Kidney (tissue), 14 donors: ENCODE measurements around the gene TMCO4. TPM values are rescaled to one million over a fixed set of nuclear protein-coding genes. Genes with fewer than 3 reads are reported as not detected.

Source experiments
- DNase-seq, 5 donors: peaks; one replicate each; pipeline ENCODE4 v3.0.0-alpha.2; 2013 to 2020
- FAIRE-seq: peaks from 2 replicates; lab custom pipeline; 2012; peaks lifted over from hg19 to GRCh38; lab: Jason Lieb, UNC
- H3K27ac ChIP-seq, 2 donors: one replicate each; pipeline ENCODE4 v1.7.0; 2013; ENCODE audit warnings: low read depth in 2 of 2, low read length in 2 of 2, inconsistent platforms in 1 of 2
- H3K27me3 ChIP-seq: one replicate; pipeline ENCODE4 v1.7.1; 2013; ENCODE audit warnings: low read length, inconsistent platforms; ENCODE audit not compliant: control insufficient read depth, insufficient read depth
- H3K36me3 ChIP-seq, 3 donors: one replicate each; pipeline versions ENCODE4 v1.7.0 to v1.7.1; 2013; ENCODE audit warnings: low read length in 3 of 3, control low read depth in 1 of 3, inconsistent platforms in 1 of 3; ENCODE audit not compliant: insufficient read depth in 3 of 3, control insufficient read depth in 2 of 3
- H3K4me1 ChIP-seq, 3 donors: one replicate each; pipeline versions ENCODE4 v1.7.0 to v1.7.1; 2013; ENCODE audit warnings: low read length in 3 of 3, inconsistent platforms in 1 of 3, low read depth in 1 of 3; ENCODE audit not compliant: control insufficient read depth in 2 of 3, insufficient read depth in 2 of 3
- H3K4me3 ChIP-seq, 3 donors: one replicate each; pipeline versions ENCODE4 v1.7.0 to v1.8.1; 2013; ENCODE audit warnings: low read length in 3 of 3, control low read depth in 1 of 3, inconsistent platforms in 1 of 3
- H3K9ac ChIP-seq, 3 donors: one replicate each; pipeline versions ENCODE4 v1.7.0 to v1.7.1; 2013; ENCODE audit warnings: low read length in 3 of 3, control low read depth in 1 of 3, inconsistent platforms in 1 of 3
- H3K9me3 ChIP-seq, 3 donors: one replicate each; pipeline versions ENCODE4 v1.7.0 to v1.7.1; 2013; ENCODE audit warnings: low read length in 3 of 3, control low read depth in 1 of 3, inconsistent platforms in 1 of 3; ENCODE audit not compliant: control insufficient read depth in 2 of 3, insufficient read depth in 1 of 3
- CTCF ChIP-seq: IDR thresholded peaks from 3 replicates; pipeline ENCODE4 v1.5.1; 2012; ENCODE audit warnings: mild to moderate bottlenecking, moderate library complexity, borderline replicate concordance; ENCODE audit not compliant: insufficient read depth; ENCODE audit errors: extremely low read depth
- intact Hi-C: fragments of 100-400 bp; cut with DNase I; formaldehyde crosslinking; loops from one replicate; pipeline ENCODE4 v1.11.1; 2022
- polyA plus RNA-seq: library from polyadenylated mRNA; stranded (reverse); fragments of 350-450 nt; fragmentation: Illumina TruSeq; extraction: RNeasy Lipid Tissue Mini Kit (QIAGEN cat#74804); gene quantifications from one replicate; pipeline ENCODE4 v1.2.3, GENCODE V29; 2014; ENCODE audit warnings: low read depth, low replicate concordance; ENCODE audit not compliant: insufficient read depth
- total RNA-seq: library from RNA; stranded (reverse); fragmentation: NEBNext Ultra II Directional; extraction: Animal tissue kit (Norgen Biotek cat#: 25700); gene quantifications from one replicate; pipeline ENCODE4 v1.2.1, GENCODE V29; 2021
- donor health status: control.
- donor health status: control.
- donor health status: control.
- donor health status: control.
- donor health status: control.
- donor health status: DM: yes; HTN: yes; CAD: no.
- donor health status: Normal renal cell carcinoma (clear cell type).

The TMCO4 gene
- total and polyA plus RNA-seq, 2 donors from 2014 or later: 35.0 to 36.5 TPM

DNA sequence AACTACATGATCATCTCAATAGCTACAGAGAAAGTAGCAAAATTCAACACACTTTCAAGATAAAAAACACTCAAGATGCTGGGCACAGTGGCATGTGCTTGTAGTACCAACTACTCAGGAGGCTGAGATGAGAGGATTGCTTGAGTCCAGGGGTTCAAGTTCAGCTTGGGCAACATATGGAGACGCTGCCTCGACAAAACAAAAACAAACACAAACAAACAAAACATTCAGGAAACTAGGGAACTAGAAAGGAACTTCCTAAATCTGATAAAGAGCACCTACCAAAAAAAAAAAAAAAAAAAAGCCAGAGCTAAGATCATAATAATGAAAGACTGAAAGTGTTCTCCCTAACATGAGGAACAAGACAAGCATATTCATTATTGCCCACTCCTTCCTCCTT is 38.1 kb upstream of the TMCO4 start:
- Histone ChIP-seq H3K27me3 (no peaks in the 10 kb centered on the region), H3K4me3 (no peak overlapping the region), H3K27ac (no peak overlapping the region), H3K9me3 (peaks cover 0 to 3% (median 0%) of the 10 kb centered on the region in 3 donors), H3K36me3 (no peaks in the 10 kb centered on the region), H3K4me1 (no peaks in the 10 kb centered on the region), H3K9ac (no peak overlapping the region)
- DNase-seq (no peak), FAIRE-seq (no peak)
- intact Hi-C loops: no loop called here
- no peak for TF ChIP-seq CTCF

- no peak for FAIRE-seq
- no peaks in the 10 kb centered on the region for H3K36me3 ChIP-seq
- intact Hi-C loops: no loop called here
Measured at GRCh38 chr1:19835578-19835977, 35.9 kb upstream of the TMCO4 start.

GRCh38 chr1:19831441-19831840 is 31.7 kb upstream of the TMCO4 start:
- Histone ChIP-seq H3K27me3 (no peaks in the 10 kb centered on the region), H3K27ac (no peak overlapping the region), H3K9ac (no peak overlapping the region), H3K4me1 (no peaks in the 10 kb centered on the region), H3K4me3 (no peak overlapping the region), H3K9me3 (no peaks in the 10 kb centered on the region), H3K36me3 (no peaks in the 10 kb centered on the region)
- FAIRE-seq (no peak), DNase-seq (no peak)
- intact Hi-C loops: no loop called here
- TF ChIP-seq CTCF: no peak

More at GRCh38 chr1:19835578-19835977, 35.9 kb upstream of the TMCO4 start:
- Histone ChIP-seq H3K9ac (no peak overlapping the region), H3K27ac (no peak overlapping the region), H3K27me3 (no peaks in the 10 kb centered on the region), H3K4me3 (no peak overlapping the region), H3K9me3 (no peaks in the 10 kb centered on the region), H3K4me1 (no peaks in the 10 kb centered on the region)
- no peak for TF ChIP-seq CTCF
- no peak for DNase-seq

DNA sequence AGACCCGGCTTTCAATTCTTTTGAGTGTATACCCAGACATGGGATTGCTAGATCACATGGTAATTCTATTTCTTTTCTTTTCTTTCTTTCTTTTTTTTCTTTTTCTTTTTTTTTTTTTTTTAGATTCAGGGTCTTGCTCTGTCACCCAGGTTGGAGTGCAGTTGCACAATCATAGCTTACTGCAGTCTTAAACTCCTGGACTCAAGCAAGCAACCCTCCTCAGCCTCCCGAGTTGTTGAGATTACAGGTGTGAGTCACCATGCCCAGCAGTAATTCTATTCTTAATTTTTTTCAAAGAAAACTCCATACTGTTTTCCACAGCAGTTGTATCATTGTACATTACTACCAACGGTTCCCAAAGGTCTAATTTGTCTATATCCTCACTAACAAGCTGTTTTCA is 28.8 kb upstream of the TMCO4 start:
- H3K9ac ChIP-seq: no peak overlapping the region
- TF ChIP-seq CTCF: no peak
- no peak overlapping the region for H3K27ac ChIP-seq
- no peaks in the 10 kb centered on the region for H3K36me3 ChIP-seq
- peaks cover 0 to 5% (median 3%) of the 10 kb centered on the region in 3 donors for H3K4me1 ChIP-seq
- intact Hi-C loops: no loop called here
- H3K4me3 ChIP-seq: no peak overlapping the region
- H3K27me3 ChIP-seq: no peaks in the 10 kb centered on the region
- H3K9me3 ChIP-seq: no peaks in the 10 kb centered on the region
- no peak for FAIRE-seq
- DNase-seq: no peak
